Panc1 (cell line): ENCODE data around the gene HCRTR1. TPM values are rescaled to one million over a fixed set of nuclear protein-coding genes. Genes with fewer than 3 reads are reported as not detected.

Experiments
- ATAC-seq: fragments of 200-7000 bp; cut with Tn5 transposase; 2 replicates; pipeline ENCODE4 v1.9.1; 2020; ENCODE audit warnings: mild to moderate bottlenecking, moderate library complexity
- BruUV-seq: library from RNA; stranded (reverse); fragments of 400-500 nt; replicated peaks from 2 replicates; lab custom pipeline; 2021; lab: Mats Ljungman, UMichigan
- CTCF ChIA-PET: fragments of 300-600 bp; sonication (Branson Sonifier 250); formaldehyde crosslinking; loops from one replicate; lab custom pipeline; 2022; ENCODE audit warnings: antibody characterized with exemption; lab: Charles Lee
- POLR2A ChIA-PET: fragments of 300-600 bp; sonication (Branson Sonifier 250); formaldehyde crosslinking; loops from one replicate; lab custom pipeline; 2022; ENCODE audit warnings: antibody characterized with exemption; lab: Charles Lee
- DNase-seq: peaks from one replicate; pipeline ENCODE4 v3.0.0-alpha.2; 2010; ENCODE audit warnings: low read depth, low spot score
- H3K27ac ChIP-seq: 2 replicates; pipeline ENCODE4 v1.5.1; 2011; ENCODE audit warnings: mild to moderate bottlenecking, low read length, inconsistent platforms
- H3K27me3 ChIP-seq: fragments of 200-500 bp; sonication (Bioruptor generic); 2 replicates; pipeline ENCODE4 v1.6.0; 2014; ENCODE audit warnings: low read length, inconsistent platforms; ENCODE audit not compliant: control insufficient read depth, insufficient read depth
- H3K36me3 ChIP-seq: fragments of 200-500 bp; sonication (Bioruptor generic); 2 replicates; pipeline ENCODE4 v1.5.1; 2014; ENCODE audit warnings: inconsistent platforms, mild to moderate bottlenecking, low read length, moderate library complexity; ENCODE audit not compliant: control insufficient read depth, insufficient read depth
- H3K4me1 ChIP-seq: 2 replicates; pipeline ENCODE4 v1.5.1; 2011; ENCODE audit warnings: inconsistent platforms, mild to moderate bottlenecking, low read length, moderate library complexity; ENCODE audit not compliant: control insufficient read depth, insufficient read depth
- H3K4me3 ChIP-seq, 2 experiments: 2 replicates each; pipeline ENCODE4 v1.5.1; 2011 to 2012; ENCODE audit warnings: low read depth in 2 of 2, low read length in 2 of 2, mild to moderate bottlenecking in 2 of 2, inconsistent platforms in 1 of 2, moderate library complexity in 1 of 2
- H3K9me3 ChIP-seq: fragments of 200-500 bp; sonication (Bioruptor generic); 2 replicates; pipeline ENCODE4 v1.5.1; 2014; ENCODE audit warnings: low read depth, mild to moderate bottlenecking, inconsistent platforms, low read length, moderate library complexity; ENCODE audit not compliant: control insufficient read depth, insufficient read depth
- POLR2AphosphoS5 ChIP-seq: IDR thresholded peaks from 2 replicates; pipeline ENCODE4 v1.6.1; 2012; ENCODE audit warnings: mild to moderate bottlenecking, low read depth, low read length, moderate library complexity
- SIN3A ChIP-seq: IDR thresholded peaks from 2 replicates; pipeline ENCODE4 v1.6.1; 2012; ENCODE audit warnings: low read depth, mild to moderate bottlenecking, low read length, moderate library complexity, borderline replicate concordance; ENCODE audit not compliant: insufficient read depth
- TCF7L2 ChIP-seq: IDR thresholded peaks from 2 replicates; pipeline ENCODE4 v1.6.1; 2011; ENCODE audit warnings: mild to moderate bottlenecking, low read depth, low read length, inconsistent platforms
- in situ Hi-C: cut with HindIII; loops from 2 replicates; pipeline ENCODE4 v1.10.0; 2016; ENCODE audit warnings: low sequenced_read_pairs, low pct_unique_long_range_greater_than_20kb
- intact Hi-C: fragments of 100-400 bp; cut with micrococcal nuclease; formaldehyde crosslinking; loops from one replicate; pipeline ENCODE4 v1.10.0; 2022; ENCODE audit not compliant: unreplicated experiment
- total RNA-seq: library from RNA; stranded (reverse); gene quantifications from one replicate; pipeline ENCODE4 v1.2.1, GENCODE V29; 2021; ENCODE audit not compliant: unreplicated experiment
- TF ChIP-seq, protein P1 (sequence below): fragments of 450-650 bp; IDR thresholded peaks from 2 replicates; pipeline ENCODE4 v1.5.1; 2017; ENCODE audit warnings: mild to moderate bottlenecking
- TF ChIP-seq, protein P2 (sequence below), 2 experiments: IDR thresholded peaks; 2 replicates each; pipeline ENCODE4 v1.6.1; 2011 to 2012; ENCODE audit warnings: low read depth in 2 of 2, control low read depth in 1 of 2, low read length in 1 of 2, mild to moderate bottlenecking in 1 of 2, moderate library complexity in 1 of 2; ENCODE audit not compliant: insufficient read depth in 1 of 2

The HCRTR1 gene
- total RNA-seq, 1 experiment from 2014 or later: 0.18 TPM

DNA sequence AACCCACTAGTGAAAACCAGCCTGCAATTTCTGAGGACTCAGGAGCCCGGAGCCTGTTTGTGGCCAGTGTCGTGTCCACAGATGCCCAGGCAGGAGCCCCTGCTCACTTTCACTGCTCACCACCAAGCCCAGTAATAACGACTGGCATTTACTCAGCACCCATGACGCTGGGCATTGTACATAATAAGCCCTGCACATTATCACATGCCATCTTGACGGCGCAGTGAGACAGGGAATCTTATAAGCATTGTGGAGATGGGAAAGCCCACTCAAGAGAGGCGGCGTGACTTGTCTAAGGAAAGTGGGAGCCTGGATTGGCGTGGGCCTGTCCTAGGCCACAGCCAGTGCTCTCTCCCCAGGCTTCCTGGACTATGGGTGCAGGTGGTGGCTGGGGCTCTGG, 55.9 kb downstream of the HCRTR1 start:
- Histone ChIP-seq H3K27ac (no peak overlapping the region), H3K4me3 (no peak overlapping the region), H3K27me3 (no peaks in the 10 kb centered on the region), H3K36me3 (no peaks in the 10 kb centered on the region), H3K9me3 (no peaks in the 10 kb centered on the region), H3K4me1 (peaks cover 15% of the 10 kb centered on the region)
- no TSS peak for BruUV-seq
- ATAC-seq: no peak
- in situ Hi-C loops (no loop called here), intact Hi-C loops (no loop called here)
- ChIA-PET POLR2A (no interaction called here), CTCF (no interaction called here)
- DNase-seq: no peak
- TF ChIP-seq, protein P1, sequence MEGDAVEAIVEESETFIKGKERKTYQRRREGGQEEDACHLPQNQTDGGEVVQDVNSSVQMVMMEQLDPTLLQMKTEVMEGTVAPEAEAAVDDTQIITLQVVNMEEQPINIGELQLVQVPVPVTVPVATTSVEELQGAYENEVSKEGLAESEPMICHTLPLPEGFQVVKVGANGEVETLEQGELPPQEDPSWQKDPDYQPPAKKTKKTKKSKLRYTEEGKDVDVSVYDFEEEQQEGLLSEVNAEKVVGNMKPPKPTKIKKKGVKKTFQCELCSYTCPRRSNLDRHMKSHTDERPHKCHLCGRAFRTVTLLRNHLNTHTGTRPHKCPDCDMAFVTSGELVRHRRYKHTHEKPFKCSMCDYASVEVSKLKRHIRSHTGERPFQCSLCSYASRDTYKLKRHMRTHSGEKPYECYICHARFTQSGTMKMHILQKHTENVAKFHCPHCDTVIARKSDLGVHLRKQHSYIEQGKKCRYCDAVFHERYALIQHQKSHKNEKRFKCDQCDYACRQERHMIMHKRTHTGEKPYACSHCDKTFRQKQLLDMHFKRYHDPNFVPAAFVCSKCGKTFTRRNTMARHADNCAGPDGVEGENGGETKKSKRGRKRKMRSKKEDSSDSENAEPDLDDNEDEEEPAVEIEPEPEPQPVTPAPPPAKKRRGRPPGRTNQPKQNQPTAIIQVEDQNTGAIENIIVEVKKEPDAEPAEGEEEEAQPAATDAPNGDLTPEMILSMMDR: no peak
- TF ChIP-seq, protein P2, sequence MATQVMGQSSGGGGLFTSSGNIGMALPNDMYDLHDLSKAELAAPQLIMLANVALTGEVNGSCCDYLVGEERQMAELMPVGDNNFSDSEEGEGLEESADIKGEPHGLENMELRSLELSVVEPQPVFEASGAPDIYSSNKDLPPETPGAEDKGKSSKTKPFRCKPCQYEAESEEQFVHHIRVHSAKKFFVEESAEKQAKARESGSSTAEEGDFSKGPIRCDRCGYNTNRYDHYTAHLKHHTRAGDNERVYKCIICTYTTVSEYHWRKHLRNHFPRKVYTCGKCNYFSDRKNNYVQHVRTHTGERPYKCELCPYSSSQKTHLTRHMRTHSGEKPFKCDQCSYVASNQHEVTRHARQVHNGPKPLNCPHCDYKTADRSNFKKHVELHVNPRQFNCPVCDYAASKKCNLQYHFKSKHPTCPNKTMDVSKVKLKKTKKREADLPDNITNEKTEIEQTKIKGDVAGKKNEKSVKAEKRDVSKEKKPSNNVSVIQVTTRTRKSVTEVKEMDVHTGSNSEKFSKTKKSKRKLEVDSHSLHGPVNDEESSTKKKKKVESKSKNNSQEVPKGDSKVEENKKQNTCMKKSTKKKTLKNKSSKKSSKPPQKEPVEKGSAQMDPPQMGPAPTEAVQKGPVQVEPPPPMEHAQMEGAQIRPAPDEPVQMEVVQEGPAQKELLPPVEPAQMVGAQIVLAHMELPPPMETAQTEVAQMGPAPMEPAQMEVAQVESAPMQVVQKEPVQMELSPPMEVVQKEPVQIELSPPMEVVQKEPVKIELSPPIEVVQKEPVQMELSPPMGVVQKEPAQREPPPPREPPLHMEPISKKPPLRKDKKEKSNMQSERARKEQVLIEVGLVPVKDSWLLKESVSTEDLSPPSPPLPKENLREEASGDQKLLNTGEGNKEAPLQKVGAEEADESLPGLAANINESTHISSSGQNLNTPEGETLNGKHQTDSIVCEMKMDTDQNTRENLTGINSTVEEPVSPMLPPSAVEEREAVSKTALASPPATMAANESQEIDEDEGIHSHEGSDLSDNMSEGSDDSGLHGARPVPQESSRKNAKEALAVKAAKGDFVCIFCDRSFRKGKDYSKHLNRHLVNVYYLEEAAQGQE (IDR thresholded peaks at IDR 0.05; ENCODE audit: insufficient read depth in 1 of 2, low read depth in 2 of 2, low read length in 1 of 2): no peak
- no peak for TF ChIP-seq SIN3A
- TF ChIP-seq POLR2AphosphoS5: no peak
- TF ChIP-seq TCF7L2: no peak

DNA sequence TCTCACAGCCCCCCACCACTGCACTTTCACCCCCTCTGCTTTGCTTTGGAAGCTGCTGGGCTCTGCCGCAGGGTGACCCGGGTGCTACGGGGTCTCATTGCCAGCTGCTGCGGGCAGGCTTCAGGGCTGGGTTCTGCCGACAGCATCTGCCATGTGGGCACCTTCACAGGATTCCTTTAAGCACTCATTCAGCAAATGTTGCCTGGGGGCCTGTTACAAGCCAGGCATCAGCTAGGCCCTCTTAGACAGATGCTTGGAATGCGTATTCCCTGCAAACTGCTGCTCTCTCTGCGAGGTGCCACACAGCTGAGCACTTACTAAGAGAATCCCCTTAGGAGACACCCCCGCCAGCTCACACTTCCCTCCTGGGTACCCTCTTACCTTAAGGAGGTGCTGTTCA, 57.1 kb downstream of the HCRTR1 start:
- Histone ChIP-seq H3K27me3 (no peaks in the 10 kb centered on the region), H3K27ac (no peak overlapping the region), H3K4me3 (no peak overlapping the region), H3K4me1 (peaks cover 11% of the 10 kb centered on the region), H3K36me3 (no peaks in the 10 kb centered on the region), H3K9me3 (no peaks in the 10 kb centered on the region)
- ChIA-PET POLR2A (interaction anchor here (0.5 kb wide), 1 partner anchor 479 kb away, joined by 6 read pairs; no protein-coding TSS in a partner anchor), CTCF (interaction anchor here (0.6 to 0.9 kb wide), 2 partner anchors 71 to 251 kb away, joined by 3 read pairs; no protein-coding TSS in a partner anchor)
- TF ChIP-seq, protein P1: no peak
- intact Hi-C loops (no loop called here), in situ Hi-C loops (no loop called here)
- ATAC-seq: no peak
- no peak for DNase-seq
- no TSS peak for BruUV-seq
